A673 (cell line): ENCODE data around the gene DDX27.

Experiments used
- EZH2 ChIP-seq: fragments of 200-600 bp; sonication (generic); IDR thresholded peaks from 2 replicates; pipeline ENCODE4 v1.6.1; 2017; ENCODE audit warnings: borderline replicate concordance, low read depth, mild to moderate bottlenecking, mixed read lengths, antibody characterized with exemption, low read length; ENCODE audit not compliant: poor library complexity, severe bottlenecking
- TF ChIP-seq, protein P1 (sequence below): fragments of 300-800, 200-600 bp; sonication (generic); conservative IDR thresholded peaks from 2 replicates; pipeline ENCODE4 v1.5.1; 2017; ENCODE audit warnings: low read depth, mild to moderate bottlenecking, antibody characterized with exemption, low read length, moderate library complexity, mixed read lengths

DNA sequence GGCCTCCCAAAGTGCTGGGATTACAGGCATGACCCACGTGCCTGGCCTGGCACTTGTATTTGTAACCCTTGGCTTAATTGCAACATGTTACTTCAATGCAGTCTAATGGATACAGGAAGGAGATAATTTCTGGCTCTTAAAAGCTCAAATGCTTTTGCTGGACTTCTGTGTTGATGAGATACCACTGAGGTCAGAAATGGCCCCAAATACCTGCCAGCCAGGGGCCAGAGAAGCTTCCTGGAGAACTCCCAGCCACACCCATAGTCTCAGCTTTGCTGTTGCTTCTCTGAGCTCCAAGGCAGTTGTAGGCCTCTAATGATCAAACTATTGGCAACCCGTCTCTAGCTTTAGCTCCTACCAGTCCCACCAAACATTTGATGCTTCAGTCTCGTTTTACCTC is 72.8 kb downstream of the DDX27 start:
- TF ChIP-seq, protein P1, sequence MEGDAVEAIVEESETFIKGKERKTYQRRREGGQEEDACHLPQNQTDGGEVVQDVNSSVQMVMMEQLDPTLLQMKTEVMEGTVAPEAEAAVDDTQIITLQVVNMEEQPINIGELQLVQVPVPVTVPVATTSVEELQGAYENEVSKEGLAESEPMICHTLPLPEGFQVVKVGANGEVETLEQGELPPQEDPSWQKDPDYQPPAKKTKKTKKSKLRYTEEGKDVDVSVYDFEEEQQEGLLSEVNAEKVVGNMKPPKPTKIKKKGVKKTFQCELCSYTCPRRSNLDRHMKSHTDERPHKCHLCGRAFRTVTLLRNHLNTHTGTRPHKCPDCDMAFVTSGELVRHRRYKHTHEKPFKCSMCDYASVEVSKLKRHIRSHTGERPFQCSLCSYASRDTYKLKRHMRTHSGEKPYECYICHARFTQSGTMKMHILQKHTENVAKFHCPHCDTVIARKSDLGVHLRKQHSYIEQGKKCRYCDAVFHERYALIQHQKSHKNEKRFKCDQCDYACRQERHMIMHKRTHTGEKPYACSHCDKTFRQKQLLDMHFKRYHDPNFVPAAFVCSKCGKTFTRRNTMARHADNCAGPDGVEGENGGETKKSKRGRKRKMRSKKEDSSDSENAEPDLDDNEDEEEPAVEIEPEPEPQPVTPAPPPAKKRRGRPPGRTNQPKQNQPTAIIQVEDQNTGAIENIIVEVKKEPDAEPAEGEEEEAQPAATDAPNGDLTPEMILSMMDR, result no peak
- TF ChIP-seq EZH2, result no peak
